GM21423 (cell line): Measurements from ENCODE around the gene PACSIN3.

Experiments
- ATAC-seq: cut with Tn5 transposase; IDR thresholded peaks from one replicate; pipeline ENCODE4 v1.9.1; 2021; ENCODE audit warnings: mild to moderate bottlenecking, moderate library complexity; ENCODE audit not compliant: unreplicated experiment

PACSIN3 gene

GRCh38 chr11:47154616-47155570, 31.3 kb downstream of the PACSIN3 start:
- no peak for ATAC-seq

- no peak for ATAC-seq
Observed at GRCh38 chr11:47152953-47153950, 33.0 kb downstream of the PACSIN3 start.

- ATAC-seq = no peak
Observed at GRCh38 chr11:47152126-47152952, 33.9 kb downstream of the PACSIN3 start.

GRCh38 chr11:47149782-47150181, 36.5 kb downstream of the PACSIN3 start:
- no peak for ATAC-seq

- no peak for ATAC-seq
Observed at GRCh38 chr11:47148903-47149531, 37.2 kb downstream of the PACSIN3 start.

GRCh38 chr11:47148270-47148669, 38.0 kb downstream of the PACSIN3 start:
- ATAC-seq = no peak

- no peak for ATAC-seq
Observed at GRCh38 chr11:47147681-47148080, 38.6 kb downstream of the PACSIN3 start.

GRCh38 chr11:47147250-47147649, 39.0 kb downstream of the PACSIN3 start:
- no peak for ATAC-seq

GRCh38 chr11:47144541-47144940, 41.7 kb downstream of the PACSIN3 start:
- ATAC-seq = no peak

- no peak for ATAC-seq
Observed at GRCh38 chr11:47143322-47143721, 42.9 kb downstream of the PACSIN3 start.

GRCh38 chr11:47139878-47140277, 46.4 kb downstream of the PACSIN3 start:
- ATAC-seq = no peak

GRCh38 chr11:47137476-47137875, 48.8 kb downstream of the PACSIN3 start:
- no peak for ATAC-seq

GRCh38 chr11:47136921-47137320, 49.3 kb downstream of the PACSIN3 start:
- no peak for ATAC-seq

- no peak for ATAC-seq
Observed at GRCh38 chr11:47136327-47136726, 49.9 kb downstream of the PACSIN3 start.

- ATAC-seq = no peak
Observed at GRCh38 chr11:47132981-47133380, 53.3 kb downstream of the PACSIN3 start.

GRCh38 chr11:47132490-47132889, 53.7 kb downstream of the PACSIN3 start:
- ATAC-seq = no peak

GRCh38 chr11:47131136-47131535, 55.1 kb downstream of the PACSIN3 start:
- ATAC-seq = no peak

- no peak for ATAC-seq
Observed at GRCh38 chr11:47130543-47130942, 55.7 kb downstream of the PACSIN3 start.
